Fibroblast of gingiva (primary cell): Measurements from ENCODE around the gene OSBPL2.

Experiments
- DNase-seq: peaks from one replicate; pipeline ENCODE4 v3.0.0-alpha.2; 2011; ENCODE audit warnings: low read depth

Gene OSBPL2

GRCh38 chr20:62313460-62314338 is 75.4 kb downstream of the OSBPL2 start:
- DNase-seq = no peak

DNA sequence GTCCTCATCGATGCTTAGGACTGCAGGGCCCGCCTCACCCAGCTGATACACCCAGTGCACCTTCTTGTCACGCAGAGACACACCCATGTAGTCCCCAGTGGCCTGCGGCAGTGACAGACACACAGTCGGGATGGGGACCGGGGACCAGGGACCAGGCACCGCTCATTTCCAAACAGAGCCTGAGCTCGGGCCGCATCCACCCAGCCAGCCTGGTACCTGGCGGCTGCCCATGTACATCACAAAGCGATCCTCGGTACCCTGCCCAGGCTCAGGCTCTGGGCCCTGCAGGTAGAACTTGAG is 76.0 kb downstream of the OSBPL2 start:
- no peak for DNase-seq

DNA sequence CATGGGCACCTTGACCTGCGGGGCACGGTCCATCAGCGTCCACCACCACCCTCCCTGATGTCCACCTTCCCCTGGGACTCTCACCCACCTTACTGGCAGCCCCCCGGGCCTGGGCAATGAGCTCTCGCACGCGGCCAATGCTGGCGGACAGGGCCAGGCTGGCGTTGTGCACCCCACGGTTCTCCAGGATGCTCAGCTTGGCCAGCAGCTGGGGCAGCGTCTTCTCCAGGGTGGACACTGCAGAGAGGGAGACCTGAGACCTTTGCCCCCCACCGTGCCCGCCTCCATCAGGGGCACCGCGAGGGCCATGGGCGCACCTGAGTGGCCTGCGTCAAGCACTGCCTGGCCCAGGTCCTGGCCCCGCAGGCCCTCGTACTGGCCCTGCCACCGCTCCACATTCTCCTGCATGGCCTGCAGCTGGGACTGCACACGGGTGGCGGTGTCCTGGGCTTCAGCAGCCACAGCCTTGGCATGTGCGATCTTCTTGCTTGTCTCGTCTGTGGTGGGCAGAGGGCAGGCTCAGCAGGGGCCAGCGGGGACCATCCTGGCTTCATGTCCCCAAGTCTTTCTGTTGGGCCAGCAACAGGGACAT is 76.5 kb downstream of the OSBPL2 start:
- DNase-seq = no peak

- DNase-seq = no peak
Measured at GRCh38 chr20:62315773-62316172, 77.5 kb downstream of the OSBPL2 start.

DNA sequence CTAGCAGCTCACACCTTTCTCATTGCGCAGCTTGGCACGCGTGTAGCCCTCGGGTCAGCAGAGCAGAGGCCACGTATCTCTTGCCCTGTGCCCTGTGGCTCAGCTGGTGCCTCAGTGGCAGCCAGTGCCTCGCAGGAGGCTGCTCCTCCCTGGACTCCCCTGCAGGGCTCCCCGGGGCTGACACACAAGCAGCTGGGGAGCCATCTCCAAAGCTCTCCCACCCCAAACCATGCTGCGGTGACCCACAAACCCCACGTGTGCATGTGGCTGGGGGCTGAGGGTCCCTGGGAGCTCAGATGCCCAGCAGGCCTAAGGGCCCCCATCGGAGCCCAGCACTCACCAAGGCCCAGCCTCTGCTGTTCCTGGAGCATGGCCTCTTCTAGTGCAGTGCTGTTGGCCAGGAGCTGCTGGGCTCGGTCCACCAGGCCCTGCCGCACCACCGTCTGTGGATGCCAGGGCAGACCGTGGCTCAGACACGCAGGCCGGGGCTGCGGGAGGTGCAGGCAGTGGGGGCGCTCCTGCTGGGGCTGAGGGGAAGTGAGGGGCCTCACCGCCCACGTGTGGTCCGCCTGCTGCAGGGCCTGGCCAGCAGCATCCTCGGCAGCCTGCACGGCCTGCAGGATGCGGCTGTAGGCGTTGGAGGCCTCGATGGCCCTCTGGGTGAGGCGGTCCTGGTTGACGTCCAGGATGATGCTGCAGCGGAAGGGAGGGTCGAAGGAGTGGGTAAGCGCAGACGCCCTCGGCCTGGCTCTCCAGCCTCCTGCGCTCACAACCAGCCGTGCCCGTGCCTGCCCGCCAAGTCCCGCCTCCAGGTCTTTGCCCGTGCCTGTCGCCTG is 78.2 kb downstream of the OSBPL2 start:
- DNase-seq = no peak

DNA sequence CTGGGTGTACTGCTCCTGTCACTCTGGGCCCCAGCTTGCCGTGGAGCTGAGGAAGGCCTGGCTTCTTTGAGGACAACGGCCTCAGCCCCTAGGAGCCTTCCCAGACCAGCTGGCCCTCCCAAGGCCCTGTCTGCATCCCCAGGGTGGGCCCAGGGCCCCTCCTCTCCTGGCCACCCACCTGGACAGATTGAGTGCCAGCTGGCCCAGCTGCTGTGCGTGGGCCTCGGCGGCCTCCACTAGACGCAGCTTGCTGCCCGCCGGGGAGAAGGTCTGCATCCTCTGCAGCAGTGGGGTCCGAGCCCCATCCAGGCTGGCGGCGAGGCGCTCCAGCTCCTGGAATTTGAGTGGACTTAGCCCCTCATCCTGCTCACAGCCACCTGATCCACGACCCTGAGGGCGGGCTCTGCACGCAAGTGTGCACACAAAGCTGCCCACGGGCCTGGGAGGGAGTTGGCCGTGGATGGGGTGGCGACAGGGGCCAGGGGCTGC is 78.9 kb downstream of the OSBPL2 start:
- no peak for DNase-seq

- no peak for DNase-seq
Measured at GRCh38 chr20:62318400-62319345, 80.4 kb downstream of the OSBPL2 start.

DNA sequence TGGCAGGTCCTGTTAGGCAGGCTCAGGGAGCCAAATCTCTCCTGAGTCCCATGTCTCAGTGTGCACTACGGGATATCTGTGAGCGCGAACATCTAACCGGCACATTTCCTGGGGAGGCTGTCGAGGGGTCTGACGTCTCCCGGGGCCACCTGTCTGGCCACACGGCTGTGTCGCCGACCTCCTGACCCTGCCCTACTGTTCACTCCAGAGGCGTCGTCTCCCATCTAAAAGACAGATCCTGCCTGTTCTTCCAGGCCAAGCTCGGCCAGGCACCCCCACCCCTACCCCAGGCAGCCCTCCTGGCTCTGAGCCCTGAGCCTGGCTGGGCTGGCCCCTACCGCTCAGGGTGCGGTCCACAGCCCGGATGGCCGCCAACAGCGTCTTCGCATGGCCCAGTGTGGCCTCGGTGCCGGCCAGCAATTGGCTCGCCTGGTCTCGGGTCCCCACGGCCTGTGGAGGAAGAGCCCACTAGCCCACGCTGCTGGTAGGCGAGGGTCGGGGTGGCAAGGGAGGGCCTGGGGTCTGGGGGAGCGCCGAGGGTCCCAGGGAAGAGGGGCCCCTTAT is 81.1 kb downstream of the OSBPL2 start:
- no peak for DNase-seq

GRCh38 chr20:62320581-62321354 is 82.4 kb downstream of the OSBPL2 start:
- DNase-seq = no peak

- DNase-seq = peak; percentile 26
Measured at GRCh38 chr20:62321521-62321948, 83.2 kb downstream of the OSBPL2 start.

DNA sequence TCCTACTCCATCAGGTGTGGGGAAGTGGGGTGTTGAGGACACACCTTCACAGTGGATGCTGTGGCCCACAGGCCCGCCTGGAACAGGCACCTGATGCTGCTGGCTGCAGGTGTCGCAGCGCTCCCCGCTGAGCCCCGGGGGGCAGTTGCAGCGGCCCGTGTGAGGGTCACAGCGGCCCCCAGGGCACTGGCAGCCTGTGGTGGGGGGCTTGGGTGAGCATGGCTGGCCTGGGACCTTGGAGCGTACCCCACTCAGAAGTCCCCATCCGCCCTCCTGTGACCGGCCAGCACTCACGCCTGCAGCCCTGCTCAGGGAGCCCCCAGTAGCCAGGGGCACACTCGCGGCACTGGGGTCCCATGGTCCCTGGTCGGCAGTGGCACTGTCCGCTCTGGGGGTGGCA is 83.7 kb downstream of the OSBPL2 start:
- no peak for DNase-seq

DNA sequence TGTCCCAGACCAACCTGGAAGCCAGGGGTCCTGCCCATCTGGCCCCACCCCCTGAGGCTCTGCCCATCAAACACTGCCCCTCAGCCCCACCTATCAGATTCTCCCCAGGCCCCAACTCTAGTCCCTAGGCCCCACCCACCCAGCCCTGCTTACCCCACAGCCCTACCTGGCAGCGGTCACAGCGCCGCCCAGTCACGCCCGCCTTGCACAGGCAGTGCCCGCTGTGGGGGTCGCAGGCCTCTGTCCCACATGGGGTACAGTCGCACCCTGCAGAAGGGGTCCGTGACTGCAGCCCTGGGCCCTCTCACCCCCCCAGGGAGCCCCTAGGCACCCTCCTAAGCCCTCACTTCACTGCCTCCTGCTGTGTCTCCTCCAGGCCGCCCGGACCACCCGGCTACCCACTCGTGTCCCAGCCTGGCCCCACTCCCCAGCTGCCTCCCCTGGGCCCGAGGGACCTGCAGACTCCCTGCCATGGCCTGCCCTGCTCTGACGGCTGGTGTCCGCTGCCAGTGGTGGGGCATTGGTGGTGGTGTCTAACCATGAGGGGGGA is 84.2 kb downstream of the OSBPL2 start:
- no peak for DNase-seq

DNA sequence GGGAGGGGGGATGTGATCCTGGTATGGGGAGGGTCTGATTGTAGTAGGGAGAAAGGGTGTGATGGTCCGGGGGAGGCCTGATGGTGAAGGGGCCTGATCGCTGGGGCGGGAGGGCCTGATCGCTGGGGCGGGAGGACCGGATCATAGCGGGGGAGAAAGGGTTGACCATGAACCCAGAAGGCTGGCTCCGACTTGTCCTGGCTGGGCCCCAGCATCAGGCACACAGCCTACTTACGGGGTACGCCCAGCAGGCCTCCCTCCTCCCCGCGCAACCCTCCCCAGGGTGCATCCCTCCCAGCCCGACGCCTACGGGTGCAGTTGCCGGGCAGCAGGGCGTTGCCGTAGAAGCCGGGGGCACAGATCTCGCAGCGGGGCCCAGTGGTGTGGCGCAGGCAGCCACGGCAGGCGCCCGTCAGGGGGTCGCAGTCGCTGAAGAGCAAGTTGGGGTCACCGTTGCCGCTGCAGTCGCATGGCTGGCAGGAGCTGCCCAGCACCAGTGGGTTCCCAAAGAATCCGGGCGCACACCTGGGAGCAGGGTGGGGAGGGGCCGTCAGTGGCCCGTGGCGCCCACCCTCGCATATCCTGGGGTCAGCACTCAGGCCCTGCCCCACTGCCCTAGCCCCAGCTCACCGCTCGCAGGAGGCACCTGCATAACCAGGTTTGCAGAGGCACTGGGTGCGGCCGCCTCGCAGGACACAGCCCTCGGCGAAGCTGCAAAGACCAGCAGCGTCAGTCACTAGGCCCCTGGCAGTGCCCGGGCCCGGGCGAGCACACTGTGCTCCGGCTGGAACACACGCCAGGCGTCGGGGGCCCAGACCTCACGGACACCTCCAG is 85.0 kb downstream of the OSBPL2 start:
- DNase-seq = no peak

DNA sequence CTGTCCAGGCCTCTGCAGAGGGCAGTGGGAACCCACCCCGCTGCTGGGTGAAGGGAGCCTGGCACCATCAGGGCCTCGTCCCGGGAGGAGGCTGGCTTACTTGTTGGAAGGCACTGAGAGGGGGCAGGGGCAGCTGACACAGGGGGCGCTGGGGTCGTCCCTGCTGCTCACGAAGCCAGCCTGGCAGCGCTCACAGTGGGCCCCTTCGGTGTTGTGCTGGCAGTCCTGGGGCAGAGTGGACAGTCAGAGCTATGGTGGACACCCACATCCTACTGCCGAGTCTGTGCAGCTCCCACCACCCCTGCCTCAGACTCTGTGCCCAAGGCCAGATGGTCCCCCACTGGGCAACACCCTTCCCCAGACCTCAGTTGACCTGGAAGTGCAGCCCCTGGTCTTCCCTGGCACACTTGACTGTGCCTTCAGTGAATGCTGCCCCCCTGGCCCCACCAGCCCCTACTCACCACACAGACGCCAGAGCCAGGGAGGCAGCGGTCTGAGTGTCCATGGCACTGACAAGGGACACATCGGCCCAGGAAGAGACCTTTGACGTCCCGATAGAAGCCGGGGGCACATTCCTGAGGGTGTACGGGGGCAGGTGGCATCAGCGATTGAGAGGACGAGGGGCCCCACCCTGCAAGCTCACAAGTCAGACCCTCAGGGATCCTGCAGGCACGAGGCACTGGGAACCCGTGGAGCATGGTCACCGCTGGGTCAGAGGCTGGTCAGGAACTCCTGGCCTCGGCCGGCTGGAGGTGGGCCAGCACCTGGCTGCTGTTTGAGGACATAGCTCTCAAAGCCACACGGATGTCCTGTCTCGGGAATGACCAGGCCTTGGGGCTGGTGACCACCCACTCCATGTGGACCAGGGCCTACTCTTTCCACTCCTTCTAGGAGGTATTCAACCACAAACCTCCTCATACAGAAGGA is 85.9 kb downstream of the OSBPL2 start:
- no peak for DNase-seq

GRCh38 chr20:62325172-62325905 is 87.0 kb downstream of the OSBPL2 start:
- DNase-seq = no peak

- DNase-seq = no peak
Measured at GRCh38 chr20:62326559-62326958, 88.2 kb downstream of the OSBPL2 start.

DNA sequence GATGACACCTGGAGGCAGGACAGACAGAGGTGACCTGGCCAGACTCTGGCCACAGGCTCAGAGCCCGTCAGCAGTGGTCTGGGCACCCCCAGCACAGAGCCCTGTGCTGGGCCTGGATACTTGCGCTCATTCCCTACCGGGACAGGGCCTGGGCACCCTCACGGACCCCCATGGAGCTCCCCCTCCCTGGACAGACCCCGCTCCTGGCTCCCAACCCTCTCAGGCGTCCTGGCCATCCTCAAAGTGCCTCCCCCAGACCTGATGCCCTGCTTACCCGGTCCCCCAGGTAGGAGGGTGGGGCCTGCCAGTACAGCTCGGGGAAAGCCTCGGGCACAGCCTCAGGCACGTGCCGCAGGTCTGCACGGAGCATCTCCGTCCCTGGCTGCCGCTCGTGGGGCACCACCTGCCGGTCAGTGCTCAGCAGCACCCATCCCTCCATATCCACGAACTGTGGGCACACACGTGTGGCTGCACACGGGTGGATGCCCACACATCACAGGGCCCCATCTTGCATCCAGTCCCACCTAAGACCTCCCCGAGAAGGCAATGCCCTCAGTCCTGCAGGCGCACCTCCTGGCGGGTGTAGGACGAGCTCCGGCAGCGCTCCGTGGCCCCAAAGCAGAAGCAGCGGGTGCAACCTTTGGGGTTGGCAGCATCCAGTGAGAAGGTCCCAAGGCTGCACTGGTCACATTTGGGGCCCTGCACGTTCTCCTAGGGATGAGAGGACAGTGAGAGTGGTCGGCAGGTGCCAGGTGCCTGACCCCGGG is 88.8 kb downstream of the OSBPL2 start:
- no peak for DNase-seq
